ENCODE results near the gene CDKL1.

CDKL1 gene

DNA sequence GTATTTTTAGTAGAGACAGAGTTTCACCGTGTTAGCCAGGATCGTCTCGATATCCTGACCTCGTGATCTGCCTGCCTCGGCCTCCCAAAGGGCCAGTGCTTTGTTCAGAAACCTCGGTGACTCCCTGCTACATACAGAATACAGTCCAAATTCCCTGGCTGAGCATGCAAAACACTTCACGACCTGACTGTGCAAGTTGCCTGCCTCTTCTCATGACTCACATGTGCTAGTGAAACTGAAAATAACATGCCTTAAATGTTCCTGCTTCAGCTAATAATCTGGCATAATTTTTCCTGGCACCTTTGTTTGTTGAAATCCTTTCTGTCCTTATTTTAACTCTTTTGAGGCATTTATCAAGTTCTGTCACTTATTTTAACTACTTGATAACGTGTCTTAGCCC lies 76.4 kb downstream of the CDKL1 start:
- Histone ChIP-seq H3K27ac (ENCODE audit: extremely low read depth, low read depth, low read length) (no peak overlapping the region), H3K36me3 (ENCODE audit: control insufficient read depth in 2 of 2, insufficient read depth in 1 of 2, low read length in 2 of 2) (peaks cover 4 to 17% of the 10 kb centered on the region in 2 experiments), H3K4me1 (ENCODE audit: control insufficient read depth, insufficient read depth, low read length) (peaks cover 3% of the 10 kb centered on the region; the same call in 1 of the 2 replicates), H3K9me3 (ENCODE audit: control insufficient read depth, insufficient read depth, low read depth, low read length) (no peaks in the 10 kb centered on the region), H3K4me3 (ENCODE audit: low read depth, low read length) (no peak overlapping the region)
- CTCF ChIA-PET, result interaction anchor here (0.6 to 2.7 kb wide), 16 partner anchors 9 to 1305 kb away, joined by 3 to 20 read pairs (median 5); partner anchors contain the start of genes DMAC2L, L2HGDH and MAP4K5
- POLR2A ChIA-PET, result interaction anchor here (1.2 kb wide), 1 partner anchor 8 kb away, joined by 8 read pairs; the partner anchor contains the start of genes DMAC2L and L2HGDH
- TF ChIP-seq ZNF624 (tag by site-specific recombination; IDR thresholded peaks at IDR 0.05) (no peak), ZNF76 (tag by site-specific recombination; IDR thresholded peaks at IDR 0.05; ENCODE audit: borderline replicate concordance, low read depth) (no peak), ZBTB26 (tag by site-specific recombination; optimal IDR thresholded peaks at IDR 0.05) (no peak), ZNF623 (tag by site-specific recombination; IDR thresholded peaks at IDR 0.05) (no peak), SETDB1 (IDR thresholded peaks at IDR 0.05; ENCODE audit: insufficient read length, low read length) (no peak), KLF9 (tag by site-specific recombination; IDR thresholded peaks at IDR 0.05; ENCODE audit: low read depth) (no peak)

DNA sequence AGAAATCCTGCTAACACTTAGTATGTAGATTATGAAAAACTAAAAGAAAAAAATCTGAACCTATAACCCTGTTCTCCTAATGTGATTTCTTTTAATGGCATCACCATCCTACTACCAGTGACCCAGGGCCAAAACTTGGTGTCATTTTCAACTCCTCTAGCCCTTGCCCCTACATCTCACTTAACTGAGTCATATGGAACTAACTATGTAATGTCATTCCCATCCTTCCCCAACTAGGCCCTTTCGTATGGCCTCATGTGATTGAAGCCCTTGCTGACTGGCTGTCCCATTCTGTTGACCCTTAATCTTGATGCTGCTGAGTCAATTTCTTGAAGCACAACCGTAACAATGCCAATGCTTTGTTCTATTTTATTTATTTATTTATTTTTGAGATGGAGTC lies 77.0 kb downstream of the CDKL1 start:
- Histone ChIP-seq H3K9me3 (ENCODE audit: control insufficient read depth, insufficient read depth, low read depth, low read length) (no peaks in the 10 kb centered on the region), H3K4me1 (ENCODE audit: control insufficient read depth, insufficient read depth, low read length) (peaks cover 3% of the 10 kb centered on the region; the same call in 1 of the 2 replicates), H3K36me3 (ENCODE audit: control insufficient read depth in 2 of 2, insufficient read depth in 1 of 2, low read length in 2 of 2) (peaks cover 4 to 17% of the 10 kb centered on the region in 2 experiments), H3K27ac (ENCODE audit: extremely low read depth, low read depth, low read length) (no peak overlapping the region), H3K4me3 (ENCODE audit: low read depth, low read length) (no peak overlapping the region)
- POLR2A ChIA-PET, result no interaction called here
- TF ChIP-seq ZNF202 (tag by site-specific recombination; IDR thresholded peaks at IDR 0.05; ENCODE audit: borderline replicate concordance) (no peak), ZFP41 (tag by site-specific recombination; IDR thresholded peaks at IDR 0.05; ENCODE audit: borderline replicate concordance) (no peak), ZBTB48 (tag by site-specific recombination; IDR thresholded peaks at IDR 0.05) (no peak)
- CTCF ChIA-PET, result interaction anchor here (0.8 to 2.7 kb wide), 5 partner anchors 10 to 1306 kb away, joined by 3 to 13 read pairs (median 7); no protein-coding TSS in a partner anchor

DNA sequence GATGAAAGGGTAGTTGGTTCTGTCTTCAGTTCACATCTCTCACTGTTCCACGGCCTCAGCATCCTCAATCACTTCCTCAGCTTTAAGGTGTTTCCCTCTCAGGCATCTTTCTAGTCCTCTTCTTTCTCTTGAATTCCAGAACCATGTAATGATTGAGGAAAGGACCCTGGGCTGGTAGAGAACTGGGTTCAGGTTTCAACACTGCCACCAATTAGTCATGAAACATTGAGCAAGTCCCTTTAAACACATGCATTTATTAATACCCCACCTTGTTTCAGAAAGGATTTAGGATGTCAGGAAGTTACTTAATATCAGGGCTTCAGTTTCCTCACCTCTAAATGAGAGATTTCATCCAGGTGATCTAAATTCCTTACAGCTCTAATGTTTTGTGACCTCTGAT lies 77.4 kb downstream of the CDKL1 start:
- POLR2A ChIA-PET, result no interaction called here
- no peak for TF ChIP-seq ZFP37 (tag by site-specific recombination; IDR thresholded peaks at IDR 0.05)
- no peak for TF ChIP-seq ZNF513 (tag by site-specific recombination; IDR thresholded peaks at IDR 0.05)
- peak; percentile 3; the same call in 1 of the 2 replicates for TF ChIP-seq ZNF335 (tag by site-specific recombination; conservative IDR thresholded peaks at IDR 0.05)
- no peak for TF ChIP-seq ZNF76 (tag by site-specific recombination; IDR thresholded peaks at IDR 0.05; ENCODE audit: borderline replicate concordance, low read depth)
- TF ChIP-seq ZNF248 (tag by site-specific recombination; IDR thresholded peaks at IDR 0.05), result no peak
- TF ChIP-seq ZNF560 (tag by site-specific recombination; IDR thresholded peaks at IDR 0.05; ENCODE audit: borderline replicate concordance), result no peak
- no peak for TF ChIP-seq PBX3 (CRISPR knock-in tag; IDR thresholded peaks at IDR 0.05)

More for the DNA sequence above, 77.4 kb downstream of the CDKL1 start:
- Histone ChIP-seq H3K27ac (ENCODE audit: extremely low read depth, low read depth, low read length) (no peak overlapping the region), H3K4me1 (ENCODE audit: control insufficient read depth, insufficient read depth, low read length) (peaks cover 3% of the 10 kb centered on the region; the same call in 1 of the 2 replicates), H3K9me3 (ENCODE audit: control insufficient read depth, insufficient read depth, low read depth, low read length) (no peaks in the 10 kb centered on the region), H3K36me3 (ENCODE audit: control insufficient read depth in 2 of 2, insufficient read depth in 1 of 2, low read length in 2 of 2) (peaks cover 4 to 18% of the 10 kb centered on the region in 2 experiments), H3K4me3 (ENCODE audit: low read depth, low read length) (no peak overlapping the region)
- CTCF ChIA-PET, result interaction anchor here (1.4 to 2.7 kb wide), 3 partner anchors 13 to 456 kb away, joined by 3 to 12 read pairs (median 4); no protein-coding TSS in a partner anchor

All from HEK293 (cell line).